Body of pancreas (tissue), 4 donors: Measurements from ENCODE around the gene ZNF879.

Experiments
- CTCF ChIP-seq, 7 experiments: fragments of 450-650 bp in 4 of 7; fragments of 200-600 bp in 3 of 7; sonication (generic) in 3 of 7; IDR thresholded peaks; one replicate each; pipeline ENCODE4 v1.5.1; 2016 to 2019; ENCODE audit warnings: antibody characterized with exemption in 7 of 7
- POLR2A ChIP-seq, 3 donors: fragments of 450-650 bp; IDR thresholded peaks; one replicate each; pipeline ENCODE4 v1.6.1; 2016; ENCODE audit warnings: antibody characterized with exemption in 3 of 3, mild to moderate bottlenecking in 2 of 3

GRCh38 chr5:179054036-179054785 lies 30.6 kb downstream of the ZNF879 start:
- TF ChIP-seq POLR2A (IDR thresholded peaks at IDR 0.05) (no peak), CTCF (IDR thresholded peaks at IDR 0.05) (no peak)
